Measurements from ENCODE around the gene MBNL1. TPM values are rescaled to one million over a fixed set of nuclear protein-coding genes. Genes with fewer than 3 reads are reported as not detected.

MBNL1 gene
- polyA plus RNA-seq, 1 experiment, result 203 TPM

DNA sequence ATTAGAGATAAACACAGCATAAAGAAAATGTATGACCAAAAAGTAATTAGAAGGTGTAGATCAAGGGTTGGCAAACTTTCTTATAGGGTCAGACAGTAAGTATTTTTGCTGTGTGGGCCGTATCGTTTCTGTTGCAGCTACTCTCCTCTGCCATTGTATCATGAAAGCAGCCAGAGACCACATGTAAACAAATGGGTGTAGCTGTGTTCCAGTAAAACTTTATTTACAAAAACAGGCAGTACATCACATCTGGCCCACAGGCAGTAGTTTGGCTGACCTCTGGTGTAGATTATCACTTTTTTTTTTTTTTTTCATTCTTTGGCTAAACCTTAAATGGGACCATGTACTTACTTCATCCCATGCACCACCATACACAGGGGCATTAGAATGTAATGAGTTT lies 190.8 kb downstream of the MBNL1 start:
- ChIA-PET CTCF (no interaction called here), POLR2A (no interaction called here)
- Histone ChIP-seq H3K27me3 (ENCODE audit: control insufficient read depth, insufficient read depth, low read length) (no peaks in the 10 kb centered on the region), H3K4me3 (ENCODE audit: low read depth, low read length) (no peak overlapping the region), H3K36me3 (ENCODE audit: control insufficient read depth, insufficient read depth, low read length) (peaks cover 8% of the 10 kb centered on the region)
- no peak for DNase-seq (ENCODE audit: low read depth)
- TF ChIP-seq, protein P1, sequence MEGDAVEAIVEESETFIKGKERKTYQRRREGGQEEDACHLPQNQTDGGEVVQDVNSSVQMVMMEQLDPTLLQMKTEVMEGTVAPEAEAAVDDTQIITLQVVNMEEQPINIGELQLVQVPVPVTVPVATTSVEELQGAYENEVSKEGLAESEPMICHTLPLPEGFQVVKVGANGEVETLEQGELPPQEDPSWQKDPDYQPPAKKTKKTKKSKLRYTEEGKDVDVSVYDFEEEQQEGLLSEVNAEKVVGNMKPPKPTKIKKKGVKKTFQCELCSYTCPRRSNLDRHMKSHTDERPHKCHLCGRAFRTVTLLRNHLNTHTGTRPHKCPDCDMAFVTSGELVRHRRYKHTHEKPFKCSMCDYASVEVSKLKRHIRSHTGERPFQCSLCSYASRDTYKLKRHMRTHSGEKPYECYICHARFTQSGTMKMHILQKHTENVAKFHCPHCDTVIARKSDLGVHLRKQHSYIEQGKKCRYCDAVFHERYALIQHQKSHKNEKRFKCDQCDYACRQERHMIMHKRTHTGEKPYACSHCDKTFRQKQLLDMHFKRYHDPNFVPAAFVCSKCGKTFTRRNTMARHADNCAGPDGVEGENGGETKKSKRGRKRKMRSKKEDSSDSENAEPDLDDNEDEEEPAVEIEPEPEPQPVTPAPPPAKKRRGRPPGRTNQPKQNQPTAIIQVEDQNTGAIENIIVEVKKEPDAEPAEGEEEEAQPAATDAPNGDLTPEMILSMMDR (IDR thresholded peaks at IDR 0.05; ENCODE audit: insufficient read depth, low read depth, low read length), result no peak

DNA sequence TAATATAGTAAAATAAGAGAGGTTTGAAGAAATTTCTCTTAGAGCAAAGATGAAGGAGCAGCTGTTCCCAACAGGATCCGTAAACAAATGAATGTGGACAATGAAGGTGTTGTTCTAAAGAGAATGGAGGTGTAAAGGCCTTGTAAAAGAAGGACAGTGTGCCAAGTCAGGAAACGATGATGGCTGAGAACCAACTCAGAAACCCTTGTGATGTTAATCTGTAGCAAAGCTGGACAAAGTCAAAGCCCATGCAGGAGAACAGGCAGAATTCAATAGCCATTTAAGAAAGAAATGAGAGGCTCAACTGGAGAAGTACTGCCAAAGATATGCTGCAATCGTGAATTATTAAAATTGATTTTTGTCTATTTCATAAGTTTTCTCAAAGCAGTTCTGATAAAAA lies 192.2 kb downstream of the MBNL1 start:
- TF ChIP-seq, protein P1 (IDR thresholded peaks at IDR 0.05; ENCODE audit: insufficient read depth, low read depth, low read length), result no peak
- ChIA-PET POLR2A (interaction anchor here (0.6 kb wide), 1 partner anchor 83 kb away, joined by 3 read pairs; no protein-coding TSS in a partner anchor), CTCF (interaction anchor here (1.7 to 1.8 kb wide), 2 partner anchors 11 to 13 kb away, joined by 5 read pairs; no protein-coding TSS in a partner anchor)
- H3K27me3 ChIP-seq (ENCODE audit: control insufficient read depth, insufficient read depth, low read length), result no peaks in the 10 kb centered on the region
- H3K4me3 ChIP-seq (ENCODE audit: low read depth, low read length), result no peak overlapping the region
- peaks cover 8% of the 10 kb centered on the region for H3K36me3 ChIP-seq (ENCODE audit: control insufficient read depth, insufficient read depth, low read length)
- no peak for DNase-seq (ENCODE audit: low read depth)

DNA sequence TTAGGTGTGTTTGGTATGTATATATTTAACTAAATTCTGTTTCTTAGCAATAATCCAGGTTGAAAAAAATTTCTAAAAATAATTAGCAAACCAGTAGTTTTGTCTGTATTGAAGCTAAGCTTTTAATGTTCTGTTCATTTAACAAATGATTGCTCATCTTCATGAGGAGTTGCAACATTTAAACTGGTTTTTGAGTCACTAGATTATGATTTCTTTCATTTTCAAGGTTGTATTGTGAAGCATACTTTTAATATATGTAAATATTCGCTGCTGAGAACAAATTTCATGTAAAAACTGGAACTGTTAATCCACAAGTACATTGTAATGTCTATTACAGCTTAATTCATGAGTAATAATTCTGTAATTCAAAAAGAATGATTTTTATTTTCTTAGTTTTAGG lies 192.7 kb downstream of the MBNL1 start:
- H3K4me3 ChIP-seq (ENCODE audit: low read depth, low read length), result no peak overlapping the region
- H3K27me3 ChIP-seq (ENCODE audit: control insufficient read depth, insufficient read depth, low read length), result no peaks in the 10 kb centered on the region
- TF ChIP-seq, protein P1 (IDR thresholded peaks at IDR 0.05; ENCODE audit: insufficient read depth, low read depth, low read length), result no peak
- ChIA-PET CTCF (interaction anchor here (1.7 to 1.8 kb wide), 2 partner anchors 10 to 13 kb away, joined by 5 read pairs; no protein-coding TSS in a partner anchor), POLR2A (interaction anchor here (0.6 kb wide), 1 partner anchor 82 kb away, joined by 3 read pairs; no protein-coding TSS in a partner anchor)
- DNase-seq (ENCODE audit: low read depth), result no peak
- H3K36me3 ChIP-seq (ENCODE audit: control insufficient read depth, insufficient read depth, low read length), result peaks cover 6% of the 10 kb centered on the region

DNA sequence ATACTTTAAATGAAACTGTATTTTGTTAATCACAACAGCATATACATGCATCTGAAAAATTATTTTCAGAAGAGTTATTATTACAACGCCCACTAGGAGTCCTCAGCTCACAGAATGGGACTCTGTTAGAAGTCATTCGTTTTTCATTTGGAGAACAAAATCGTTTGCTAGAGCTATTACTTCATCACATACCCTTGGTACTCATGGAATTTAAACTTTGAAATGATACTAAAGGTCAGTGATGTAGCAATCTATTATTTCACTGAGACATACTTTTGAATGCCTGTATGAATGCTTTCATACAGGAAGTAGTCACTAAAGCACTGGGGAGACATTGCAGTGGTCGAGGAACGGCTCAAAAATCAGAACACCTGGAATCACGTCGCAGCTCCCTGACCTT lies 198.1 kb downstream of the MBNL1 start:
- Histone ChIP-seq H3K4me3 (ENCODE audit: low read depth, low read length) (no peak overlapping the region), H3K27me3 (ENCODE audit: control insufficient read depth, insufficient read depth, low read length) (no peaks in the 10 kb centered on the region), H3K36me3 (ENCODE audit: control insufficient read depth, insufficient read depth, low read length) (0 out of 2 replicates have a peak, but pooled peaks cover 2% of the 10 kb centered on the region)
- CTCF ChIA-PET, result interaction anchor here (0.5 to 1.2 kb wide), 6 partner anchors 9 to 550 kb away, joined by 3 to 4 read pairs (median 3); no protein-coding TSS in a partner anchor
- POLR2A ChIA-PET, result interaction anchor here (0.7 kb wide), 1 partner anchor 11 kb away, joined by 3 read pairs; no protein-coding TSS in a partner anchor
- peak; percentile 29 for DNase-seq (ENCODE audit: low read depth)
- TF ChIP-seq, protein P1 (IDR thresholded peaks at IDR 0.05; ENCODE audit: insufficient read depth, low read depth, low read length), result peak; percentile 50

DNA sequence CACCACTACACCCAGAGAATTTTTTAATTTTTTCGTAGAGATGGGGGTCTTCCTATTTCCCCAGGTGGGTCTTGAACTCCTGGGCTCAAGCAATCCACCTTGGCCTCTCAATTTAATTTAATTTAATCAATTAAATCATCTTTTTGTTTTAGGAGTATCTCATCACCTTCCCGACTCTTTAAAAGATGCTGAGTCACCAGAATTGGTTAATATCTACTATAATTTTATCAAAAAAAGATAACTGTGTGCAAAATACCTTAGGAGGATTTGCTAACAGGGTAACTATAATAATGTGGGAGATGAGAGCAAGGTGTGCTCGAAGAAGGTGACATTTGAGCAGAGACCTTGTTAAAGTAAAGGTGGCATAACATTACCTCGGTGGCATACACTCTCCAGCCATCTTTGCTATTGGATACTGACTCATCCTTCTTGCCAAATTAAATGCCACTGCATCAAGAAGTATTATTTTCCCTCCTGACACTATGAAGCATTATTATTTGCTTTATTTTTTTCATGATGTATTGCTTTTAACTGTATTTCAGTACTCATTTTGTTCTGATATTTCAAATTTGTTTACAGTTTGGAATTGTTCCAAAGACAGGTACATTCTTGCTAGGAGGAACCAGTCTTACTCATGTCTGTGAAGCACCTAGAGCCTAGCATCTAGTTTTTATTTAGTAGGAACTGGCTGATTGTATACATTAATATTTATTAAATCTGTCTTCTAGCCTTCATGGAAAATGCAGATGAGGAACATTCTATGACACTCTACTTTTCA lies 200.7 kb downstream of the MBNL1 start:
- ChIA-PET POLR2A (no interaction called here), CTCF (no interaction called here)
- no peaks in the 10 kb centered on the region for H3K27me3 ChIP-seq (ENCODE audit: control insufficient read depth, insufficient read depth, low read length)
- TF ChIP-seq, protein P1 (IDR thresholded peaks at IDR 0.05; ENCODE audit: insufficient read depth, low read depth, low read length), result no peak
- H3K4me3 ChIP-seq (ENCODE audit: low read depth, low read length), result no peak overlapping the region
- no peak for DNase-seq (ENCODE audit: low read depth)
- H3K36me3 ChIP-seq (ENCODE audit: control insufficient read depth, insufficient read depth, low read length), result no peaks in the 10 kb centered on the region

All from BJ (cell line).